Panc1 (cell line): ENCODE measurements around the gene THADA. TPM values are rescaled to one million over a fixed set of nuclear protein-coding genes. Genes with fewer than 3 reads are reported as not detected.

Source experiments
- ATAC-seq: fragments of 200-7000 bp; cut with Tn5 transposase; 2 replicates; pipeline ENCODE4 v1.9.1; 2020; ENCODE audit warnings: mild to moderate bottlenecking, moderate library complexity
- BruUV-seq: library from RNA; stranded (reverse); fragments of 400-500 nt; replicated peaks from 2 replicates; lab custom pipeline; 2021; lab: Mats Ljungman, UMichigan
- CTCF ChIA-PET: fragments of 300-600 bp; sonication (Branson Sonifier 250); formaldehyde crosslinking; loops from one replicate; lab custom pipeline; 2022; ENCODE audit warnings: antibody characterized with exemption; lab: Charles Lee
- POLR2A ChIA-PET: fragments of 300-600 bp; sonication (Branson Sonifier 250); formaldehyde crosslinking; loops from one replicate; lab custom pipeline; 2022; ENCODE audit warnings: antibody characterized with exemption; lab: Charles Lee
- DNase-seq: peaks from one replicate; pipeline ENCODE4 v3.0.0-alpha.2; 2010; ENCODE audit warnings: low read depth, low spot score
- H3K27ac ChIP-seq: 2 replicates; pipeline ENCODE4 v1.5.1; 2011; ENCODE audit warnings: mild to moderate bottlenecking, low read length, inconsistent platforms
- H3K27me3 ChIP-seq: fragments of 200-500 bp; sonication (Bioruptor generic); 2 replicates; pipeline ENCODE4 v1.6.0; 2014; ENCODE audit warnings: low read length, inconsistent platforms; ENCODE audit not compliant: control insufficient read depth, insufficient read depth
- H3K36me3 ChIP-seq: fragments of 200-500 bp; sonication (Bioruptor generic); 2 replicates; pipeline ENCODE4 v1.5.1; 2014; ENCODE audit warnings: inconsistent platforms, mild to moderate bottlenecking, low read length, moderate library complexity; ENCODE audit not compliant: control insufficient read depth, insufficient read depth
- H3K4me1 ChIP-seq: 2 replicates; pipeline ENCODE4 v1.5.1; 2011; ENCODE audit warnings: inconsistent platforms, mild to moderate bottlenecking, low read length, moderate library complexity; ENCODE audit not compliant: control insufficient read depth, insufficient read depth
- H3K4me3 ChIP-seq, 2 experiments: 2 replicates each; pipeline ENCODE4 v1.5.1; 2011 to 2012; ENCODE audit warnings: low read depth in 2 of 2, low read length in 2 of 2, mild to moderate bottlenecking in 2 of 2, inconsistent platforms in 1 of 2, moderate library complexity in 1 of 2
- H3K9me3 ChIP-seq: fragments of 200-500 bp; sonication (Bioruptor generic); 2 replicates; pipeline ENCODE4 v1.5.1; 2014; ENCODE audit warnings: low read depth, mild to moderate bottlenecking, inconsistent platforms, low read length, moderate library complexity; ENCODE audit not compliant: control insufficient read depth, insufficient read depth
- CTCF ChIP-seq: fragments of 450-650 bp; IDR thresholded peaks from 2 replicates; pipeline ENCODE4 v1.5.1; 2017; ENCODE audit warnings: mild to moderate bottlenecking
- POLR2AphosphoS5 ChIP-seq: IDR thresholded peaks from 2 replicates; pipeline ENCODE4 v1.6.1; 2012; ENCODE audit warnings: mild to moderate bottlenecking, low read depth, low read length, moderate library complexity
- REST ChIP-seq, 2 experiments: IDR thresholded peaks; 2 replicates each; pipeline ENCODE4 v1.6.1; 2011 to 2012; ENCODE audit warnings: low read depth in 2 of 2, control low read depth in 1 of 2, low read length in 1 of 2, mild to moderate bottlenecking in 1 of 2, moderate library complexity in 1 of 2; ENCODE audit not compliant: insufficient read depth in 1 of 2
- SIN3A ChIP-seq: IDR thresholded peaks from 2 replicates; pipeline ENCODE4 v1.6.1; 2012; ENCODE audit warnings: low read depth, mild to moderate bottlenecking, low read length, moderate library complexity, borderline replicate concordance; ENCODE audit not compliant: insufficient read depth
- TCF7L2 ChIP-seq: IDR thresholded peaks from 2 replicates; pipeline ENCODE4 v1.6.1; 2011; ENCODE audit warnings: mild to moderate bottlenecking, low read depth, low read length, inconsistent platforms
- in situ Hi-C: cut with HindIII; loops from 2 replicates; pipeline ENCODE4 v1.10.0; 2016; ENCODE audit warnings: low sequenced_read_pairs, low pct_unique_long_range_greater_than_20kb
- intact Hi-C: fragments of 100-400 bp; cut with micrococcal nuclease; formaldehyde crosslinking; loops from one replicate; pipeline ENCODE4 v1.10.0; 2022; ENCODE audit not compliant: unreplicated experiment
- total RNA-seq: library from RNA; stranded (reverse); gene quantifications from one replicate; pipeline ENCODE4 v1.2.1, GENCODE V29; 2021; ENCODE audit not compliant: unreplicated experiment

Gene THADA
- total RNA-seq, 1 experiment from 2014 or later, result 37.2 TPM

GRCh38 chr2:43592443-43592842 is 3.4 kb downstream of the THADA start:
- POLR2A ChIA-PET, result no interaction called here
- TF ChIP-seq REST (IDR thresholded peaks at IDR 0.05; ENCODE audit: insufficient read depth in 1 of 2, low read depth in 2 of 2, low read length in 1 of 2) (no peak), SIN3A (no peak), CTCF (no peak), POLR2AphosphoS5 (no peak), TCF7L2 (no peak)
- no peak for DNase-seq
- no peaks in the 10 kb centered on the region for H3K9me3 ChIP-seq
- in situ Hi-C loops, result no loop called here
- H3K4me3 ChIP-seq, result no peak overlapping the region
- peaks cover 23% of the 10 kb centered on the region for H3K36me3 ChIP-seq
- CTCF ChIA-PET, result no interaction called here
- no TSS peak for BruUV-seq
- no peaks in the 10 kb centered on the region for H3K27me3 ChIP-seq
- intact Hi-C loops, result no loop called here
- ATAC-seq, result no peak
- H3K4me1 ChIP-seq, result peaks cover 8% of the 10 kb centered on the region
- no peak overlapping the region for H3K27ac ChIP-seq

- H3K4me1 ChIP-seq, result no peaks in the 10 kb centered on the region
- ATAC-seq (no peak), DNase-seq (no peak)
- POLR2A ChIA-PET, result no interaction called here
- intact Hi-C loops, result no loop called here
- no peaks in the 10 kb centered on the region for H3K9me3 ChIP-seq
- in situ Hi-C loops, result no loop called here
- no peak overlapping the region for H3K4me3 ChIP-seq
- CTCF ChIA-PET, result no interaction called here
- peaks cover 35% of the 10 kb centered on the region for H3K36me3 ChIP-seq
- H3K27ac ChIP-seq, result no peak overlapping the region
- TF ChIP-seq REST (IDR thresholded peaks at IDR 0.05; ENCODE audit: insufficient read depth in 1 of 2, low read depth in 2 of 2, low read length in 1 of 2) (no peak), TCF7L2 (no peak), CTCF (no peak), POLR2AphosphoS5 (no peak), SIN3A (no peak)
- H3K27me3 ChIP-seq, result no peaks in the 10 kb centered on the region
- BruUV-seq, result no TSS peak
Measured at GRCh38 chr2:43585708-43586107, 10.1 kb downstream of the THADA start.
